HEK293 (cell line): ENCODE data around the gene ETNK2.

Source experiments
- MEIS1 ChIP-seq: sonication (generic); formaldehyde crosslinking; IDR thresholded peaks from 2 replicates; pipeline ENCODE4 v1.8.1; 2022; ENCODE audit warnings: missing genetic modification reagents, mild to moderate bottlenecking, borderline replicate concordance
- OVOL3 ChIP-seq: fragments of 450-650 bp; formaldehyde crosslinking; IDR thresholded peaks from 2 replicates; pipeline ENCODE4 v1.5.1; 2016; ENCODE audit warnings: missing biosample characterization, missing genetic modification characterization
- ZNF138 ChIP-seq: fragments of 450-650 bp; formaldehyde crosslinking; IDR thresholded peaks from 2 replicates; pipeline ENCODE4 v1.5.1; 2016; ENCODE audit warnings: missing biosample characterization, missing genetic modification characterization, borderline replicate concordance
- ZNF658 ChIP-seq: fragments of 450-650 bp; formaldehyde crosslinking; IDR thresholded peaks from 2 replicates; pipeline ENCODE4; 2016; ENCODE audit warnings: missing biosample characterization, missing genetic modification characterization
- TF ChIP-seq, protein P1 (sequence below): fragments of 450-650 bp; formaldehyde crosslinking; IDR thresholded peaks from 2 replicates; pipeline ENCODE4 v1.5.1; 2016; ENCODE audit warnings: missing biosample characterization, missing genetic modification characterization
- TF ChIP-seq, protein P2 (sequence below): fragments of 450-650 bp; formaldehyde crosslinking; IDR thresholded peaks from 2 replicates; pipeline ENCODE4 v1.5.1; 2016; ENCODE audit warnings: missing biosample characterization, missing genetic modification characterization
- TF ChIP-seq, protein P3 (sequence below): fragments of 450-650 bp; formaldehyde crosslinking; IDR thresholded peaks from 2 replicates; pipeline ENCODE4 v1.5.1; 2016; ENCODE audit warnings: missing biosample characterization, missing genetic modification characterization
- TF ChIP-seq, protein P4 (sequence below): fragments of 450-650 bp; formaldehyde crosslinking; IDR thresholded peaks from 2 replicates; pipeline ENCODE4 v1.5.1; 2017; ENCODE audit warnings: missing biosample characterization, missing genetic modification characterization
- TF ChIP-seq, protein P5 (sequence below): fragments of 450-650 bp; formaldehyde crosslinking; IDR thresholded peaks from 2 replicates; pipeline ENCODE4 v1.5.1; 2016; ENCODE audit warnings: missing biosample characterization, missing genetic modification characterization, borderline replicate concordance
- TF ChIP-seq, protein P6 (sequence below): fragments of 450-650 bp; formaldehyde crosslinking; IDR thresholded peaks from 2 replicates; pipeline ENCODE4 v1.5.1; 2016; ENCODE audit warnings: missing biosample characterization, missing genetic modification characterization
- TF ChIP-seq, protein P7 (sequence below): fragments of 450-650 bp; IDR thresholded peaks from 2 replicates; pipeline ENCODE4 v1.5.1; 2018; ENCODE audit warnings: missing biosample characterization, mild to moderate bottlenecking, missing genetic modification characterization

DNA sequence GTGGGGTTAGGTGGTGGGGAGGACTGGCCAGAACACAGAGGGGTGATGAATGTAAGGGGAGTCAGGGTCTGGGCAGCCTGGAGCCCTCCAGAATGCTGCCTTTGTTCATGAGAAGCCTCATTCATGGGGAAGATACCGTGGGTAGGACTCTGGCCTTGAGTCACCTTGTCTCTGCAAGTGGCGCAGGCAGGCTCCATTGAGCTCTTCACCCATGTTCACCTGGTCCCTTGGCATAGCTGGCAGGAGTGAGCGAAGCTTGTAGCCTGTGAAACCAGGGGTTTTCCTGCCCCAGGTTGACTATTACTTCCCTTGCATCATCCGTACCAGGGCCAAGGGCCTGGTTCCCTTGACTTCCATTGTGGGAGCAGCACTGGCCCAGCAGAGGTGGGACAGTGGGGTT, 53.2 kb downstream of the ETNK2 start:
- TF ChIP-seq OVOL3 (tag by site-specific recombination) (no peak), ZNF138 (tag by site-specific recombination) (no peak), ZNF658 (tag by site-specific recombination) (no peak), MEIS1 (CRISPR knock-in tag) (no peak)
- TF ChIP-seq, protein P1, sequence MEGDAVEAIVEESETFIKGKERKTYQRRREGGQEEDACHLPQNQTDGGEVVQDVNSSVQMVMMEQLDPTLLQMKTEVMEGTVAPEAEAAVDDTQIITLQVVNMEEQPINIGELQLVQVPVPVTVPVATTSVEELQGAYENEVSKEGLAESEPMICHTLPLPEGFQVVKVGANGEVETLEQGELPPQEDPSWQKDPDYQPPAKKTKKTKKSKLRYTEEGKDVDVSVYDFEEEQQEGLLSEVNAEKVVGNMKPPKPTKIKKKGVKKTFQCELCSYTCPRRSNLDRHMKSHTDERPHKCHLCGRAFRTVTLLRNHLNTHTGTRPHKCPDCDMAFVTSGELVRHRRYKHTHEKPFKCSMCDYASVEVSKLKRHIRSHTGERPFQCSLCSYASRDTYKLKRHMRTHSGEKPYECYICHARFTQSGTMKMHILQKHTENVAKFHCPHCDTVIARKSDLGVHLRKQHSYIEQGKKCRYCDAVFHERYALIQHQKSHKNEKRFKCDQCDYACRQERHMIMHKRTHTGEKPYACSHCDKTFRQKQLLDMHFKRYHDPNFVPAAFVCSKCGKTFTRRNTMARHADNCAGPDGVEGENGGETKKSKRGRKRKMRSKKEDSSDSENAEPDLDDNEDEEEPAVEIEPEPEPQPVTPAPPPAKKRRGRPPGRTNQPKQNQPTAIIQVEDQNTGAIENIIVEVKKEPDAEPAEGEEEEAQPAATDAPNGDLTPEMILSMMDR (tag by site-specific recombination) = no peak
- TF ChIP-seq, protein P2, sequence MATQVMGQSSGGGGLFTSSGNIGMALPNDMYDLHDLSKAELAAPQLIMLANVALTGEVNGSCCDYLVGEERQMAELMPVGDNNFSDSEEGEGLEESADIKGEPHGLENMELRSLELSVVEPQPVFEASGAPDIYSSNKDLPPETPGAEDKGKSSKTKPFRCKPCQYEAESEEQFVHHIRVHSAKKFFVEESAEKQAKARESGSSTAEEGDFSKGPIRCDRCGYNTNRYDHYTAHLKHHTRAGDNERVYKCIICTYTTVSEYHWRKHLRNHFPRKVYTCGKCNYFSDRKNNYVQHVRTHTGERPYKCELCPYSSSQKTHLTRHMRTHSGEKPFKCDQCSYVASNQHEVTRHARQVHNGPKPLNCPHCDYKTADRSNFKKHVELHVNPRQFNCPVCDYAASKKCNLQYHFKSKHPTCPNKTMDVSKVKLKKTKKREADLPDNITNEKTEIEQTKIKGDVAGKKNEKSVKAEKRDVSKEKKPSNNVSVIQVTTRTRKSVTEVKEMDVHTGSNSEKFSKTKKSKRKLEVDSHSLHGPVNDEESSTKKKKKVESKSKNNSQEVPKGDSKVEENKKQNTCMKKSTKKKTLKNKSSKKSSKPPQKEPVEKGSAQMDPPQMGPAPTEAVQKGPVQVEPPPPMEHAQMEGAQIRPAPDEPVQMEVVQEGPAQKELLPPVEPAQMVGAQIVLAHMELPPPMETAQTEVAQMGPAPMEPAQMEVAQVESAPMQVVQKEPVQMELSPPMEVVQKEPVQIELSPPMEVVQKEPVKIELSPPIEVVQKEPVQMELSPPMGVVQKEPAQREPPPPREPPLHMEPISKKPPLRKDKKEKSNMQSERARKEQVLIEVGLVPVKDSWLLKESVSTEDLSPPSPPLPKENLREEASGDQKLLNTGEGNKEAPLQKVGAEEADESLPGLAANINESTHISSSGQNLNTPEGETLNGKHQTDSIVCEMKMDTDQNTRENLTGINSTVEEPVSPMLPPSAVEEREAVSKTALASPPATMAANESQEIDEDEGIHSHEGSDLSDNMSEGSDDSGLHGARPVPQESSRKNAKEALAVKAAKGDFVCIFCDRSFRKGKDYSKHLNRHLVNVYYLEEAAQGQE (tag by site-specific recombination) = no peak
- TF ChIP-seq, protein P3, sequence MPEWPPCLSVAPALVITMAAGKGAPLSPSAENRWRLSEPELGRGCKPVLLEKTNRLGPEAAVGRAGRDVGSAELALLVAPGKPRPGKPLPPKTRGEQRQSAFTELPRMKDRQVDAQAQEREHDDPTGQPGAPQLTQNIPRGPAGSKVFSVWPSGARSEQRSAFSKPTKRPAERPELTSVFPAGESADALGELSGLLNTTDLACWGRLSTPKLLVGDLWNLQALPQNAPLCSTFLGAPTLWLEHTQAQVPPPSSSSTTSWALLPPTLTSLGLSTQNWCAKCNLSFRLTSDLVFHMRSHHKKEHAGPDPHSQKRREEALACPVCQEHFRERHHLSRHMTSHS = no peak
- TF ChIP-seq, protein P4, sequence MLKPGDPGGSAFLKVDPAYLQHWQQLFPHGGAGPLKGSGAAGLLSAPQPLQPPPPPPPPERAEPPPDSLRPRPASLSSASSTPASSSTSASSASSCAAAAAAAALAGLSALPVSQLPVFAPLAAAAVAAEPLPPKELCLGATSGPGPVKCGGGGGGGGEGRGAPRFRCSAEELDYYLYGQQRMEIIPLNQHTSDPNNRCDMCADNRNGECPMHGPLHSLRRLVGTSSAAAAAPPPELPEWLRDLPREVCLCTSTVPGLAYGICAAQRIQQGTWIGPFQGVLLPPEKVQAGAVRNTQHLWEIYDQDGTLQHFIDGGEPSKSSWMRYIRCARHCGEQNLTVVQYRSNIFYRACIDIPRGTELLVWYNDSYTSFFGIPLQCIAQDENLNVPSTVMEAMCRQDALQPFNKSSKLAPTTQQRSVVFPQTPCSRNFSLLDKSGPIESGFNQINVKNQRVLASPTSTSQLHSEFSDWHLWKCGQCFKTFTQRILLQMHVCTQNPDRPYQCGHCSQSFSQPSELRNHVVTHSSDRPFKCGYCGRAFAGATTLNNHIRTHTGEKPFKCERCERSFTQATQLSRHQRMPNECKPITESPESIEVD (tag by site-specific recombination) = no peak
- TF ChIP-seq, protein P5, sequence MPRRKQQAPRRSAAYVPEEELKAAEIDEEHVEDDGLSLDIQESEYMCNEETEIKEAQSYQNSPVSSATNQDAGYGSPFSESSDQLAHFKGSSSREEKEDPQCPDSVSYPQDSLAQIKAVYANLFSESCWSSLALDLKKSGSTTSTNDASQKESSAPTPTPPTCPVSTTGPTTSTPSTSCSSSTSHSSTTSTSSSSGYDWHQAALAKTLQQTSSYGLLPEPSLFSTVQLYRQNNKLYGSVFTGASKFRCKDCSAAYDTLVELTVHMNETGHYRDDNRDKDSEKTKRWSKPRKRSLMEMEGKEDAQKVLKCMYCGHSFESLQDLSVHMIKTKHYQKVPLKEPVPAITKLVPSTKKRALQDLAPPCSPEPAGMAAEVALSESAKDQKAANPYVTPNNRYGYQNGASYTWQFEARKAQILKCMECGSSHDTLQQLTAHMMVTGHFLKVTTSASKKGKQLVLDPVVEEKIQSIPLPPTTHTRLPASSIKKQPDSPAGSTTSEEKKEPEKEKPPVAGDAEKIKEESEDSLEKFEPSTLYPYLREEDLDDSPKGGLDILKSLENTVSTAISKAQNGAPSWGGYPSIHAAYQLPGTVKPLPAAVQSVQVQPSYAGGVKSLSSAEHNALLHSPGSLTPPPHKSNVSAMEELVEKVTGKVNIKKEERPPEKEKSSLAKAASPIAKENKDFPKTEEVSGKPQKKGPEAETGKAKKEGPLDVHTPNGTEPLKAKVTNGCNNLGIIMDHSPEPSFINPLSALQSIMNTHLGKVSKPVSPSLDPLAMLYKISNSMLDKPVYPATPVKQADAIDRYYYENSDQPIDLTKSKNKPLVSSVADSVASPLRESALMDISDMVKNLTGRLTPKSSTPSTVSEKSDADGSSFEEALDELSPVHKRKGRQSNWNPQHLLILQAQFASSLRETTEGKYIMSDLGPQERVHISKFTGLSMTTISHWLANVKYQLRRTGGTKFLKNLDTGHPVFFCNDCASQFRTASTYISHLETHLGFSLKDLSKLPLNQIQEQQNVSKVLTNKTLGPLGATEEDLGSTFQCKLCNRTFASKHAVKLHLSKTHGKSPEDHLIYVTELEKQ (tag by site-specific recombination) = no peak
- TF ChIP-seq, protein P6, sequence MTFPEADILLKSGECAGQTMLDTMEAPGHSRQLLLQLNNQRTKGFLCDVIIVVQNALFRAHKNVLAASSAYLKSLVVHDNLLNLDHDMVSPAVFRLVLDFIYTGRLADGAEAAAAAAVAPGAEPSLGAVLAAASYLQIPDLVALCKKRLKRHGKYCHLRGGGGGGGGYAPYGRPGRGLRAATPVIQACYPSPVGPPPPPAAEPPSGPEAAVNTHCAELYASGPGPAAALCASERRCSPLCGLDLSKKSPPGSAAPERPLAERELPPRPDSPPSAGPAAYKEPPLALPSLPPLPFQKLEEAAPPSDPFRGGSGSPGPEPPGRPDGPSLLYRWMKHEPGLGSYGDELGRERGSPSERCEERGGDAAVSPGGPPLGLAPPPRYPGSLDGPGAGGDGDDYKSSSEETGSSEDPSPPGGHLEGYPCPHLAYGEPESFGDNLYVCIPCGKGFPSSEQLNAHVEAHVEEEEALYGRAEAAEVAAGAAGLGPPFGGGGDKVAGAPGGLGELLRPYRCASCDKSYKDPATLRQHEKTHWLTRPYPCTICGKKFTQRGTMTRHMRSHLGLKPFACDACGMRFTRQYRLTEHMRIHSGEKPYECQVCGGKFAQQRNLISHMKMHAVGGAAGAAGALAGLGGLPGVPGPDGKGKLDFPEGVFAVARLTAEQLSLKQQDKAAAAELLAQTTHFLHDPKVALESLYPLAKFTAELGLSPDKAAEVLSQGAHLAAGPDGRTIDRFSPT (tag by site-specific recombination) = no peak
- TF ChIP-seq, protein P7, sequence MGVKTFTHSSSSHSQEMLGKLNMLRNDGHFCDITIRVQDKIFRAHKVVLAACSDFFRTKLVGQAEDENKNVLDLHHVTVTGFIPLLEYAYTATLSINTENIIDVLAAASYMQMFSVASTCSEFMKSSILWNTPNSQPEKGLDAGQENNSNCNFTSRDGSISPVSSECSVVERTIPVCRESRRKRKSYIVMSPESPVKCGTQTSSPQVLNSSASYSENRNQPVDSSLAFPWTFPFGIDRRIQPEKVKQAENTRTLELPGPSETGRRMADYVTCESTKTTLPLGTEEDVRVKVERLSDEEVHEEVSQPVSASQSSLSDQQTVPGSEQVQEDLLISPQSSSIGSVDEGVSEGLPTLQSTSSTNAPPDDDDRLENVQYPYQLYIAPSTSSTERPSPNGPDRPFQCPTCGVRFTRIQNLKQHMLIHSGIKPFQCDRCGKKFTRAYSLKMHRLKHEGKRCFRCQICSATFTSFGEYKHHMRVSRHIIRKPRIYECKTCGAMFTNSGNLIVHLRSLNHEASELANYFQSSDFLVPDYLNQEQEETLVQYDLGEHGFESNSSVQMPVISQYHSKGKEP = no peak
